GM10248 (cell line): ENCODE measurements around the gene NDUFS1.
"Not testable (repeated sequence)": the region's sequence is repeated elsewhere in the genome, so short reads cannot be mapped to it uniquely, and the experiment has no call there.

Experiments used
- CTCF ChIA-PET: fragments of 300-600 bp; sonication (Branson Sonifier 250); formaldehyde crosslinking; extraction: SDS; loops from one replicate; lab custom pipeline; 2021; ENCODE audit warnings: antibody characterized with exemption; lab: Yijun Ruan, JAX
- POLR2A ChIA-PET: fragments of 350-650 bp; sonication (Branson Sonifier 250); formaldehyde crosslinking; extraction: SDS; loops from one replicate; lab custom pipeline; 2020; ENCODE audit warnings: antibody characterized with exemption; lab: Yijun Ruan, JAX
- DNase-seq: peaks from one replicate; pipeline ENCODE4 v3.0.0; 2012; ENCODE audit errors: extremely low spot score
- CTCF ChIP-seq: IDR thresholded peaks from 2 replicates; pipeline ENCODE4 v1.5.1; 2012; ENCODE audit warnings: mild to moderate bottlenecking, low read depth; ENCODE audit errors: extremely low read depth, missing control alignments, control extremely low read depth

Gene NDUFS1

GRCh38 chr2:206189691-206190090 is 30.4 kb upstream of the NDUFS1 start:
- ChIA-PET POLR2A (no interaction called here), CTCF (interaction anchor here (1.0 kb wide), 1 partner anchor 21 kb away, joined by 3 read pairs; no protein-coding TSS in a partner anchor)
- TF ChIP-seq CTCF = no peak
- no peak for DNase-seq

GRCh38 chr2:206181526-206181925 is 22.3 kb upstream of the NDUFS1 start:
- DNase-seq, POLR2A ChIA-PET, CTCF ChIA-PET: not testable (repeated sequence)

GRCh38 chr2:206176901-206177300 is 17.7 kb upstream of the NDUFS1 start:
- DNase-seq = no peak
- TF ChIP-seq CTCF = no peak
- ChIA-PET CTCF (interaction anchor here (1.1 kb wide), 1 partner anchor 13 kb away, joined by 3 read pairs; no protein-coding TSS in a partner anchor), POLR2A (no interaction called here)

- TF ChIP-seq CTCF = no peak
- POLR2A ChIA-PET = no interaction called here
- CTCF ChIA-PET = interaction anchor here (1.3 kb wide), 1 partner anchor 12 kb away, joined by 5 read pairs; no protein-coding TSS in a partner anchor
- no peak for DNase-seq
Observed at GRCh38 chr2:206176121-206176520, 16.9 kb upstream of the NDUFS1 start.

GRCh38 chr2:206173147-206173546 is 13.9 kb upstream of the NDUFS1 start:
- TF ChIP-seq CTCF = no peak
- CTCF ChIA-PET = no interaction called here
- POLR2A ChIA-PET = no interaction called here
- DNase-seq = no peak

GRCh38 chr2:206171624-206172397 is 12.6 kb upstream of the NDUFS1 start:
- POLR2A ChIA-PET, CTCF ChIA-PET, DNase-seq: not testable (repeated sequence)

GRCh38 chr2:206168230-206168629 is 9.0 kb upstream of the NDUFS1 start:
- CTCF ChIA-PET, POLR2A ChIA-PET, DNase-seq: not testable (repeated sequence)

GRCh38 chr2:206164261-206164862 is 5.1 kb upstream of the NDUFS1 start:
- ChIA-PET POLR2A (interaction anchor here (0.7 kb wide), 1 partner anchor 179 kb away, joined by 3 read pairs; no protein-coding TSS in a partner anchor), CTCF (interaction anchor here (1.1 to 1.3 kb wide), 4 partner anchors 10 to 36 kb away, joined by 3 to 5 read pairs (median 4); no protein-coding TSS in a partner anchor)
- DNase-seq = no peak
- peak; percentile 65 for TF ChIP-seq CTCF
